Endothelial cell of umbilical vein (primary cell): ENCODE data around the gene BCL2. TPM values are rescaled to one million over a fixed set of nuclear protein-coding genes. Genes with fewer than 3 reads are reported as not detected.

Experiments
- BruUV-seq: library from RNA; stranded (reverse); fragments of 400-500 nt; replicated peaks from 2 replicates; lab custom pipeline; 2021; lab: Mats Ljungman, UMichigan
- CTCF ChIA-PET: fragments of 300-600, 350-600 bp; sonication (Branson Sonifier 250); formaldehyde crosslinking; loops from one replicate; lab custom pipeline; 2021; ENCODE audit warnings: antibody characterized with exemption, inconsistent platforms; lab: Charles Lee
- POLR2A ChIA-PET: fragments of 300-600, 350-600 bp; sonication (Branson Sonifier 250); formaldehyde crosslinking; loops from one replicate; lab custom pipeline; 2021; ENCODE audit warnings: antibody characterized with exemption, inconsistent platforms; lab: Charles Lee
- DNase-seq: peaks from one replicate; pipeline ENCODE4 v3.0.0-alpha.2; 2011; ENCODE audit warnings: low read depth, low spot score
- FAIRE-seq: peaks from 2 replicates; lab custom pipeline; 2011; peaks lifted over from hg19 to GRCh38; lab: Jason Lieb, UNC
- H2AFZ ChIP-seq: 2 replicates; pipeline ENCODE4 v1.6.0; 2012; ENCODE audit warnings: low read depth, low read length, control low read depth, inconsistent platforms
- H3K27ac ChIP-seq: 2 replicates; pipeline ENCODE4 v1.5.1; 2011; ENCODE audit warnings: low read depth, mild to moderate bottlenecking, control low read depth, low read length, moderate library complexity; ENCODE audit not compliant: insufficient read depth
- H3K27me3 ChIP-seq, 2 experiments: 2 replicates each; pipeline versions ENCODE4 v1.6.0 to v1.6.1; 2011; ENCODE audit warnings: low read length in 2 of 2, mixed read lengths in 1 of 2; ENCODE audit not compliant: control insufficient read depth in 2 of 2, insufficient read depth in 2 of 2
- H3K36me3 ChIP-seq, 2 experiments: 2 replicates in 1 of 2; 3 replicates in 1 of 2; pipeline ENCODE4 v1.5.1; 2011; ENCODE audit warnings: low read length in 2 of 2, mild to moderate bottlenecking in 1 of 2, moderate library complexity in 1 of 2; ENCODE audit not compliant: control insufficient read depth in 2 of 2, insufficient read depth in 2 of 2; ENCODE audit errors: extremely low read depth in 1 of 2
- H3K4me1 ChIP-seq: 3 replicates; pipeline ENCODE4 v1.5.1; 2011; ENCODE audit warnings: mild to moderate bottlenecking, low read length; ENCODE audit not compliant: control insufficient read depth, insufficient read depth; ENCODE audit errors: extremely low read depth
- H3K4me2 ChIP-seq: 2 replicates; pipeline ENCODE4 v1.6.1; 2011; ENCODE audit warnings: low read length, control low read depth, mixed read lengths; ENCODE audit not compliant: insufficient read depth
- H3K4me3 ChIP-seq, 3 experiments: fragments of 200-600 bp in 1 of 3; sonication (generic), shearing (Covaris generic) in 1 of 3; replicated peaks in 1 of 3; 2 replicates each; pipeline ENCODE4 v1.5.1; 2011 to 2016; ENCODE audit warnings: control low read depth in 3 of 3, low read length in 3 of 3, mild to moderate bottlenecking in 2 of 3, inconsistent platforms in 1 of 3, low read depth in 1 of 3, moderate library complexity in 1 of 3; ENCODE audit not compliant: insufficient read depth in 1 of 3
- H3K79me2 ChIP-seq: 2 replicates; pipeline ENCODE4 v1.6.0; 2012; ENCODE audit warnings: low read length, inconsistent platforms; ENCODE audit not compliant: control insufficient read depth, insufficient read depth
- H3K9ac ChIP-seq: replicated peaks from 2 replicates; pipeline ENCODE3; 2011; ENCODE audit warnings: low read length, control low read depth; ENCODE audit not compliant: insufficient read depth; ENCODE audit errors: extremely low read depth
- H3K9me1 ChIP-seq: replicated peaks from 3 replicates; pipeline ENCODE4 v1.6.0; 2011; ENCODE audit warnings: mild to moderate bottlenecking, low read length; ENCODE audit not compliant: control insufficient read depth, insufficient read depth; ENCODE audit errors: extremely low read depth
- H3K9me3 ChIP-seq: replicated peaks from 2 replicates; pipeline ENCODE4 v1.5.1; 2012; ENCODE audit warnings: low read length, inconsistent platforms; ENCODE audit not compliant: control insufficient read depth, insufficient read depth
- H4K20me1 ChIP-seq: replicated peaks from 2 replicates; pipeline ENCODE3; 2011; ENCODE audit warnings: mild to moderate bottlenecking, low read length; ENCODE audit not compliant: control insufficient read depth, insufficient read depth; ENCODE audit errors: extremely low read depth
- CTCF ChIP-seq, 2 donors: IDR thresholded peaks; 1 replicate in 1 of 2; 2 replicates in 1 of 2; pipeline ENCODE4 v1.5.1; 2011; ENCODE audit warnings: low read length in 2 of 2, mild to moderate bottlenecking in 2 of 2, moderate library complexity in 2 of 2, control low read depth in 1 of 2, inconsistent platforms in 1 of 2, low read depth in 1 of 2; ENCODE audit not compliant: insufficient read depth in 1 of 2; ENCODE audit errors: extremely low read depth in 1 of 2
- EZH2 ChIP-seq: IDR thresholded peaks from 2 replicates; pipeline ENCODE4 v1.6.1; 2012; ENCODE audit warnings: borderline replicate concordance, low read depth, mild to moderate bottlenecking, moderate library complexity, low read length, inconsistent platforms; ENCODE audit not compliant: severe bottlenecking
- FOS ChIP-seq: IDR thresholded peaks from 2 replicates; pipeline ENCODE4 v1.6.1; 2011; ENCODE audit warnings: mild to moderate bottlenecking, low read length, moderate library complexity, borderline replicate concordance; ENCODE audit not compliant: insufficient read depth
- GATA2 ChIP-seq: IDR thresholded peaks from 2 replicates; pipeline ENCODE4 v1.7.0; 2011; ENCODE audit warnings: low read depth, mild to moderate bottlenecking, moderate library complexity, mixed read lengths, low read length; ENCODE audit not compliant: insufficient read length, insufficient read depth
- JUN ChIP-seq: IDR thresholded peaks from 2 replicates; pipeline ENCODE4 v1.6.1; 2011; ENCODE audit warnings: borderline replicate concordance, low read depth; ENCODE audit not compliant: insufficient read length, insufficient read depth
- MYC ChIP-seq: IDR thresholded peaks from one replicate; pipeline ENCODE4 v1.6.1; 2011; ENCODE audit warnings: mild to moderate bottlenecking, low read depth, low read length
- POLR2A ChIP-seq: IDR thresholded peaks from 2 replicates; pipeline ENCODE4 v1.6.1; 2012; ENCODE audit warnings: low read depth, mild to moderate bottlenecking, control low read depth, low read length
- POLR2AphosphoS5 ChIP-seq: IDR thresholded peaks from 2 replicates; pipeline ENCODE4 v1.6.1; 2012; ENCODE audit warnings: low read depth, mild to moderate bottlenecking, control low read depth, low read length, moderate library complexity; ENCODE audit not compliant: insufficient read depth
- dilution Hi-C: fragments of 300-500 bp; cut with MboI; formaldehyde crosslinking; loops from one replicate; pipeline ENCODE4 v1.15.0; 2019; ENCODE audit warnings: low sequenced_read_pairs; ENCODE audit not compliant: extremely low pct_ligation_motif_present
- intact Hi-C: fragments of 100-400 bp; cut with micrococcal nuclease; formaldehyde crosslinking; loops from one replicate; pipeline ENCODE4 v1.10.0; 2022
- polyA plus RNA-seq, 4 experiments: library from polyadenylated mRNA; depleted of rRNA in 3 of 4; stranded (reverse) in 3 of 4; unstranded in 1 of 4; fragments of >200 nt; gene quantifications; 2 replicates each; pipeline versions ENCODE4 v1.2.1 to v1.2.3, GENCODE V29; 2011 to 2012; ENCODE audit warnings: missing spikeins in 1 of 4
- total RNA-seq: library from RNA; stranded (reverse); gene quantifications from 2 replicates; pipeline ENCODE4 v1.2.3, GENCODE V29; 2021

Gene BCL2
- total and polyA plus RNA-seq, 2 donors (not counting 3 experiments of a cell fraction or from before 2014, with no cell fraction given), result 0.35 to 5.0 TPM

- no TSS peak for BruUV-seq
- ChIA-PET POLR2A (no interaction called here), CTCF (interaction anchor here (0.6 kb wide), 1 partner anchor 34 kb away, joined by 3 read pairs; no protein-coding TSS in a partner anchor)
- Histone ChIP-seq H3K36me3 (no peaks in the 10 kb centered on the region), H4K20me1 (no peaks in the 10 kb centered on the region), H3K9ac (no peak overlapping the region), H3K4me2 (no peak overlapping the region), H3K9me1 (no peaks in the 10 kb centered on the region), H3K4me3 (no peak overlapping the region), H3K27ac (no peak overlapping the region), H3K4me1 (no peaks in the 10 kb centered on the region), H3K79me2 (no peaks in the 10 kb centered on the region), H3K27me3 (peaks cover 2% of the 10 kb centered on the region in 2 experiments), H2AFZ (no peak overlapping the region), H3K9me3 (no peaks in the 10 kb centered on the region)
- dilution Hi-C loops, result no loop called here
- TF ChIP-seq FOS (no peak), EZH2 (no peak), JUN (no peak), POLR2AphosphoS5 (no peak), MYC (no peak), CTCF (IDR thresholded peaks at IDR 0.05; ENCODE audit: extremely low read depth in 1 of 2, insufficient read depth in 1 of 2, low read depth in 1 of 2, low read length in 2 of 2) (no peak), POLR2A (no peak), GATA2 (no peak)
- intact Hi-C loops, result no loop called here
- DNase-seq (no peak), FAIRE-seq (no peak)
These were observed 46.9 kb downstream of the BCL2 start for GRCh38 chr18:63272638-63273037.
